GM19351 (cell line): ENCODE measurements around the gene MOB3B.
"Not testable (repeated sequence)": the region's sequence is repeated elsewhere in the genome, so short reads cannot be mapped to it uniquely, and the experiment has no call there.

ENCODE experiments used
- ATAC-seq: cut with Tn5 transposase; IDR thresholded peaks from one replicate; pipeline ENCODE4 v1.9.1; 2021; ENCODE audit warnings: mild to moderate bottlenecking, moderate library complexity; ENCODE audit not compliant: unreplicated experiment

The MOB3B gene

GRCh38 chr9:27482709-27483108 is 46.9 kb downstream of the MOB3B start:
- ATAC-seq = no peak

- ATAC-seq = no peak
Observed at GRCh38 chr9:27478322-27478721, 51.3 kb downstream of the MOB3B start.

- no peak for ATAC-seq
Observed at GRCh38 chr9:27476870-27477515, 52.6 kb downstream of the MOB3B start.

- no peak for ATAC-seq
Observed at GRCh38 chr9:27475057-27475595, 54.5 kb downstream of the MOB3B start.

GRCh38 chr9:27474305-27474704 is 55.3 kb downstream of the MOB3B start:
- no peak for ATAC-seq

GRCh38 chr9:27473111-27473529 is 56.5 kb downstream of the MOB3B start:
- no peak for ATAC-seq

GRCh38 chr9:27472195-27472594 is 57.4 kb downstream of the MOB3B start:
- ATAC-seq = no peak

GRCh38 chr9:27471789-27472188 is 57.8 kb downstream of the MOB3B start:
- ATAC-seq = no peak

GRCh38 chr9:27471366-27471765 is 58.2 kb downstream of the MOB3B start:
- ATAC-seq = no peak

GRCh38 chr9:27470291-27470856 is 59.2 kb downstream of the MOB3B start:
- ATAC-seq = no peak

- ATAC-seq = no peak
Observed at GRCh38 chr9:27469550-27469949, 60.1 kb downstream of the MOB3B start.

GRCh38 chr9:27468462-27469110 is 61.0 kb downstream of the MOB3B start:
- no peak for ATAC-seq

GRCh38 chr9:27468000-27468399 is 61.6 kb downstream of the MOB3B start:
- no peak for ATAC-seq

- no peak for ATAC-seq
Observed at GRCh38 chr9:27467486-27467885, 62.1 kb downstream of the MOB3B start.

GRCh38 chr9:27466516-27466915 is 63.1 kb downstream of the MOB3B start:
- ATAC-seq = not testable (repeated sequence)

- not testable (repeated sequence) for ATAC-seq
Observed at GRCh38 chr9:27464950-27465349, 64.7 kb downstream of the MOB3B start.

- no peak for ATAC-seq
Observed at GRCh38 chr9:27462846-27463245, 66.8 kb downstream of the MOB3B start.

GRCh38 chr9:27462434-27462833 is 67.2 kb downstream of the MOB3B start:
- ATAC-seq = no peak

GRCh38 chr9:27460226-27461023 is 69.2 kb downstream of the MOB3B start:
- peak; percentile 98 for ATAC-seq

GRCh38 chr9:27457445-27457844 is 72.2 kb downstream of the MOB3B start:
- ATAC-seq = no peak

GRCh38 chr9:27453860-27454553 is 75.6 kb downstream of the MOB3B start:
- no peak for ATAC-seq
